ENCODE measurements around the gene PTPMT1. TPM values are rescaled to one million over a fixed set of nuclear protein-coding genes. Genes with fewer than 3 reads are reported as not detected.

The PTPMT1 gene
- total RNA-seq, 4 donors from 2014 or later, result 84.1 to 111 (median 90.1) TPM

- H3K4me3 ChIP-seq (ENCODE audit: low read depth, poor library complexity, severe bottlenecking), result no peak overlapping the region
- intact Hi-C loops (cut with DNase I; ENCODE audit: low total_unique reads), result no loop called here
- 79 to 83% methylated on average over 2 of the region's 2 CpGs for WGBS, 2 donors
- no peak for DNase-seq (ENCODE audit: low spot score in 2 of 2)
- TF ChIP-seq POLR2A (IDR thresholded peaks at IDR 0.05), result no peak
- TF ChIP-seq, protein P1, sequence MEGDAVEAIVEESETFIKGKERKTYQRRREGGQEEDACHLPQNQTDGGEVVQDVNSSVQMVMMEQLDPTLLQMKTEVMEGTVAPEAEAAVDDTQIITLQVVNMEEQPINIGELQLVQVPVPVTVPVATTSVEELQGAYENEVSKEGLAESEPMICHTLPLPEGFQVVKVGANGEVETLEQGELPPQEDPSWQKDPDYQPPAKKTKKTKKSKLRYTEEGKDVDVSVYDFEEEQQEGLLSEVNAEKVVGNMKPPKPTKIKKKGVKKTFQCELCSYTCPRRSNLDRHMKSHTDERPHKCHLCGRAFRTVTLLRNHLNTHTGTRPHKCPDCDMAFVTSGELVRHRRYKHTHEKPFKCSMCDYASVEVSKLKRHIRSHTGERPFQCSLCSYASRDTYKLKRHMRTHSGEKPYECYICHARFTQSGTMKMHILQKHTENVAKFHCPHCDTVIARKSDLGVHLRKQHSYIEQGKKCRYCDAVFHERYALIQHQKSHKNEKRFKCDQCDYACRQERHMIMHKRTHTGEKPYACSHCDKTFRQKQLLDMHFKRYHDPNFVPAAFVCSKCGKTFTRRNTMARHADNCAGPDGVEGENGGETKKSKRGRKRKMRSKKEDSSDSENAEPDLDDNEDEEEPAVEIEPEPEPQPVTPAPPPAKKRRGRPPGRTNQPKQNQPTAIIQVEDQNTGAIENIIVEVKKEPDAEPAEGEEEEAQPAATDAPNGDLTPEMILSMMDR (IDR thresholded peaks at IDR 0.05), result no peak
Observed at GRCh38 chr11:47532597-47533213, 32.7 kb upstream of the PTPMT1 start.

DNA sequence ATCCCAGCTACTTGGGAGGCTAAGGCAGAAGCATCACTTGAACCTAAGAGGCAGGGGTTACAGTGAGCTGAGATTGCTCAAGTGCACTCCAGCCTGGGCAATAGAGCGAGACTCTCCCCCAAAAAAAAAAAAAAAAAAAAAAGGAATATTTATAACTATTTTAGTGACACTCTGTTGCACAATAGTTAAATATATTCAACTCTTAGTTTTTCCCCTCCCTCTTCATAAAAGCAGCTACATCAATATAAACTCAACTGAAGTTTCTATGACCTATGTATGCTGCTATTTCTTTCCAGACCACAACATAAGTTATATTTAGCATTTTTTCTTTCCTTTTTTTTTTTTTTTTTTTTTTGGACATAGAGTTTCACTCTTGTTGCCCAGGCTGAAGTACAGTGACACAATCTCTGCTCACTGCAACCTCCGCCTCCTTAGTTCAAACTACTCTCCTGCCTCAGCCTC, 31.7 kb upstream of the PTPMT1 start:
- WGBS, 2 donors, result 82 to 98% methylated on average over 2 of the region's 2 CpGs
- no peak for TF ChIP-seq POLR2A (IDR thresholded peaks at IDR 0.05)
- H3K4me3 ChIP-seq (ENCODE audit: low read depth, poor library complexity, severe bottlenecking), result no peak overlapping the region
- intact Hi-C loops (cut with DNase I; ENCODE audit: low total_unique reads), result no loop called here
- DNase-seq (ENCODE audit: low spot score in 2 of 2), result no peak

DNA sequence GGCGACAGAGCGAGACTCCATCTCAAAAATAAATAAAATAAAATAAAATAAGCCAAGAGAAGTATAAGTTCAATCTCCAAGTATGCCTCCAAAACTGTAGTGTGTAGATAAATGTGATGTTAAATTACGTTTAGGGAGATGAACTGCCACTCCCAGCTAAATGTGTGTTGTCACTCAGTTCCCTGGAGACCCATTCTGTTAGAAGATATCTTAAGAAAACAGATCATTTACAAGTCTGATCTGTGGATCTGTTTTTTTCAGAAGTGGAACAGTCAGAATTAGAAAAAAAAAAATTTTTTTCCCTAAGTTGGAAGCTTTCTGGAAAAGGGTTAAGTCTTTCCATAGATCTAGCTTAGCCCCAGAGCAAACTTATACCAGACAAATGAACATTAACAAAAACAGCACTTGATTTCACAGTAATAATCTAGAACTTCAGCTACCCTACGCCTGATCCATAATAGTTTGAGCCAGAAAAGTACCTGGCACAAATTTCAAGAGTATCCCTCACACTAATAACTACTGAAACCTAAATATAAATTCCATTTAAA, 30.6 kb upstream of the PTPMT1 start:
- H3K4me3 ChIP-seq (ENCODE audit: low read depth, poor library complexity, severe bottlenecking), result no peak overlapping the region
- TF ChIP-seq POLR2A (IDR thresholded peaks at IDR 0.05), result no peak
- TF ChIP-seq, protein P1 (IDR thresholded peaks at IDR 0.05), result no peak
- WGBS, 2 donors, result 81% methylated on average over 4 of the region's 4 CpGs
- intact Hi-C loops (cut with DNase I; ENCODE audit: low total_unique reads), result no loop called here
- no peak for DNase-seq (ENCODE audit: low spot score in 2 of 2)

- 62 to 66% methylated on average over 3 of the region's 3 CpGs for WGBS, 2 donors
- no peak overlapping the region for H3K4me3 ChIP-seq (ENCODE audit: low read depth, poor library complexity, severe bottlenecking)
- no peak for TF ChIP-seq POLR2A (IDR thresholded peaks at IDR 0.05)
- TF ChIP-seq, protein P1 (IDR thresholded peaks at IDR 0.05), result no peak
Observed at GRCh38 chr11:47536915-47537314, 28.5 kb upstream of the PTPMT1 start.

DNA sequence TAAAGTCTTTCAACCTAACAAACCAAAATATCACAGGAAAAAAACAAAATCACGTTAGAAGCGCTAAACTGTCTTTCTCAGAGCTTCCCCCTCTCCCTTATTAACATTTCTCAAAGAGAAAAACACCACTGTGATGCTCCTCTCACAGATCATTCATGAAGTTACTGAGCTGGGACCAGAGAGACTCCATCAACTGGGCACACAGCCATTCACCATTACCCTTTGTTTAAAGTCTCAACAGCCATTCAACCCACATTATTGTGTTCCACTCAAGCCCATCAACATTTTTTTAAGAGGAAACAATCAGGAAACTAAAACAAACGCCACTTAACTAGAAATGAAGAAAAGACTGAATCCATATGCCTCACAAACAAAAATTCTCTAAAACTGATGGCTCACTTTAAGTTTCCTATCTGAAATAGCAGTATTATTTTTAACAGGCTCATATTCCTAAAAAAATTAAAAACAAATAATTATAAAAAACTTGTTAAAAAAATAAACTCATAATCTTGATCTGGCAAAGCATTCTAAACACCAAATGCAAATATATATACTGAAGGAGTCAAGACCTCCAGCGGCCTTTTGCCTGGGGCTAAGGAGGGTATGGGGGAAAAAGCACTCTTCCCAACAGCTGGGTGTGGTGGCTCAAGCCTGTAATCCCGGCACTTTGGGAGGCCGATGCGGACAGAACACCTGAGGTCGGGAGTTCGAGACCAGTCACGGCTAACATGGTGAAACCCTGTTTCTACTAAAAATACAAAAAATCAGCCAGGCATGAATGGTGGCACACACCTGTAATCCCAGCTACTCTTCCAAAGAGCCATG, 26.4 kb upstream of the PTPMT1 start:
- no peak for DNase-seq (ENCODE audit: low spot score in 2 of 2)
- WGBS, 2 donors, result 72% methylated on average over 10 of the region's 10 CpGs
- H3K4me3 ChIP-seq (ENCODE audit: low read depth, poor library complexity, severe bottlenecking), result no peak overlapping the region
- TF ChIP-seq POLR2A (IDR thresholded peaks at IDR 0.05), result no peak
- TF ChIP-seq, protein P1 (IDR thresholded peaks at IDR 0.05), result no peak
- intact Hi-C loops (cut with DNase I; ENCODE audit: low total_unique reads), result no loop called here

More at GRCh38 chr11:47536915-47537314, 28.5 kb upstream of the PTPMT1 start:
- intact Hi-C loops (cut with DNase I; ENCODE audit: low total_unique reads), result no loop called here
- DNase-seq (ENCODE audit: low spot score in 2 of 2), result no peak

- H3K4me3 ChIP-seq (ENCODE audit: low read depth, poor library complexity, severe bottlenecking), result no peak overlapping the region
- DNase-seq (ENCODE audit: low spot score in 2 of 2), result no peak
- TF ChIP-seq, protein P1 (IDR thresholded peaks at IDR 0.05), result no peak
- no peak for TF ChIP-seq POLR2A (IDR thresholded peaks at IDR 0.05)
- 41 to 43% methylated on average over 2 of the region's 2 CpGs for WGBS, 2 donors
- intact Hi-C loops (cut with DNase I; ENCODE audit: low total_unique reads), result no loop called here
Observed at GRCh38 chr11:47539681-47540039, 25.7 kb upstream of the PTPMT1 start.
